ENCODE results near the gene FARSB.

DNA sequence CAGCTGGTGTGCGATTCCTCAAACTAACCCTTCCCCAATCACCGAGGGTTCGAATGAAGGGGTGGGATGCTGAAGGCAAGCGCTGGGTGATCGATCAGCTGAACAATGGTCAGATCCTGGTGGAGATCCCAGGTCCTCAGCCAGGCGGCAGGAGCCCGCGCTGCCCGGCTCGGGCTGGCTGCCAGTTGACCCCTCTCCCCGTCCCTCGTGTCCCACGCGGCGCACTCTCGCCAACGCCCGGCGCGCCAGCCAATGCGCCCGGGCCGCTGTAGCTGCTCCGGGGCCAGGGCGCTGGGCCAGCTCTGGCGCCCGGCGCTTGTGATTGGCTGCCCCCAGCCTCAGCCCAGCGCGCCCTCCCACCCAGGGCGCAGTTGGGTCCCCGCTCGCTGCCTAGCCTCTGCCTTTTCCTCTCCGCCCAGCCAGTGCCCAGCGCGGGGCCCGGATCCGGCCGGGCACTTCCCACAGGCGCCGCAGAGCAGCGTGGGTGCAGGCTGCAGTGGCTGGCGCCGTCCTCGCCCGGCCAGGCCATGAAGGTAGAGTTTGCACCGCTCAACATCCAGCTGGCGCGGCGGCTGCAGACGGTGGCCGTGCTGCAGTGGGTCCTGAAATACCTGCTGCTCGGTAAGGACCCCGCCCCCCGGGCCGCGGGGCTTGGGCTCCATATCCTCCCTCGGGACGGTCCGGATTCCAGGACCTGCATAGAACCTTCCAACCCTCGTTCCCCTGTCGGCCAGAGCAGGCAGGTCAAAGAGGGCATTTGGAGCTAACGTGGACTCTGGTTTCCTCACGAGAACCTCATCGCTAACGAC lies 15.6 kb upstream of the FARSB start, which contains the start of gene MOGAT1:
- TF ChIP-seq, protein P1, sequence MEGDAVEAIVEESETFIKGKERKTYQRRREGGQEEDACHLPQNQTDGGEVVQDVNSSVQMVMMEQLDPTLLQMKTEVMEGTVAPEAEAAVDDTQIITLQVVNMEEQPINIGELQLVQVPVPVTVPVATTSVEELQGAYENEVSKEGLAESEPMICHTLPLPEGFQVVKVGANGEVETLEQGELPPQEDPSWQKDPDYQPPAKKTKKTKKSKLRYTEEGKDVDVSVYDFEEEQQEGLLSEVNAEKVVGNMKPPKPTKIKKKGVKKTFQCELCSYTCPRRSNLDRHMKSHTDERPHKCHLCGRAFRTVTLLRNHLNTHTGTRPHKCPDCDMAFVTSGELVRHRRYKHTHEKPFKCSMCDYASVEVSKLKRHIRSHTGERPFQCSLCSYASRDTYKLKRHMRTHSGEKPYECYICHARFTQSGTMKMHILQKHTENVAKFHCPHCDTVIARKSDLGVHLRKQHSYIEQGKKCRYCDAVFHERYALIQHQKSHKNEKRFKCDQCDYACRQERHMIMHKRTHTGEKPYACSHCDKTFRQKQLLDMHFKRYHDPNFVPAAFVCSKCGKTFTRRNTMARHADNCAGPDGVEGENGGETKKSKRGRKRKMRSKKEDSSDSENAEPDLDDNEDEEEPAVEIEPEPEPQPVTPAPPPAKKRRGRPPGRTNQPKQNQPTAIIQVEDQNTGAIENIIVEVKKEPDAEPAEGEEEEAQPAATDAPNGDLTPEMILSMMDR (IDR thresholded peaks at IDR 0.05; ENCODE audit: extremely low read depth in 1 of 2, insufficient read depth in 1 of 2, low read depth in 1 of 2, low read length in 2 of 2) = no peak
- TF ChIP-seq POLR2AphosphoS5 (IDR thresholded peaks at IDR 0.05; ENCODE audit: insufficient read depth, low read depth, low read length) (no peak), EZH2 (IDR thresholded peaks at IDR 0.05; ENCODE audit: borderline replicate concordance, low read depth, low read length, severe bottlenecking) (no peak), POLR2A (IDR thresholded peaks at IDR 0.05; ENCODE audit: low read depth, low read length) (no peak)

Data from endothelial cell of umbilical vein (primary cell).